ENCODE measurements around the gene GPBP1. TPM values are rescaled to one million over a fixed set of nuclear protein-coding genes. Genes with fewer than 3 reads are reported as not detected.

Gene GPBP1, protein sequence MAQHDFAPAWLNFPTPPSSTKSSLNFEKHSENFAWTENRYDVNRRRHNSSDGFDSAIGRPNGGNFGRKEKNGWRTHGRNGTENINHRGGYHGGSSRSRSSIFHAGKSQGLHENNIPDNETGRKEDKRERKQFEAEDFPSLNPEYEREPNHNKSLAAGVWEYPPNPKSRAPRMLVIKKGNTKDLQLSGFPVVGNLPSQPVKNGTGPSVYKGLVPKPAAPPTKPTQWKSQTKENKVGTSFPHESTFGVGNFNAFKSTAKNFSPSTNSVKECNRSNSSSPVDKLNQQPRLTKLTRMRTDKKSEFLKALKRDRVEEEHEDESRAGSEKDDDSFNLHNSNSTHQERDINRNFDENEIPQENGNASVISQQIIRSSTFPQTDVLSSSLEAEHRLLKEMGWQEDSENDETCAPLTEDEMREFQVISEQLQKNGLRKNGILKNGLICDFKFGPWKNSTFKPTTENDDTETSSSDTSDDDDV
- total RNA-seq: 71.0 TPM

DNA sequence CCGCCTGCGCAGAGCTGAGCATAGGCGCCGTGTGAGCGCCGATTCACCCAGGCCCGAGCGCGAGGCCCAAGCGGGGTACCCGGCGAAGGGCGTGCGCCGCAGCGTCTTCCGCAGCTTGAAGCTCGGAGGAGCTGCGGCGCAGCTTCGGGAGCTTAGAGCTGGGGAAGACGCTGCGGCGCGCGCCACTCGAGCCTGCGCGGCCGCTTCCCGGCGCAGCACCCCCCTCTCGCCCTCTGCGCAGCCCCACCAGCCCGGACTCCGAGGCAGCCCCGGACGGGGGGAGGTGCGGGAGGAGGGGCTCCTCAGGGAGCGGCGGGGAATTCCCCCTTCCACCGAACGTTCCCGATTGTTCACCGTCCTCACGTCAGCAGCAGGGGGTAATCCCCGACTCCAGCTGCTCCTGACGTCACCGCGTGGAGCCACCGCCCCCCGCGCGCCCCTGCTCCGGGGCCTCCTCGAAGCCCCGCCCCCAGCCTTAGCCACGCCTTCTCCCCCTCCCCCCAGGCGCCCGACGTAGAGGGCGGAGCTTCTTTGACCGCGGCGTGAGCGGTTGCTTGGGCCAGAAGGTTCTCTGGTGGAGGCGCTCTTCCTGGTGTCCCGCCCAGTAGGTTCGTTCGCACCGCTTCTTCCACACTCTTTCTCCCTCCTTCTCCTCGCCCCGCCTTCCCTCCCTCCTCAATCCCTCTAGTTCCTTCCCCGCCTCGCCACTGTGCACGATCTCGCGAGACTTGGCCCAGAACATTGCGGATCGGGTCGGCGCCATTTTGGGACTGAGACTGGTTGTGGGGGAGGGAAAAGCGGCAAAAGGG lies at the start of gene GPBP1:
Gene GPBP1, plus strand, starts transcription at position 741 of the 809 bp plus-strand sequence. CDS start 40,072 bp downstream, outside the sequence.
- peaks cover 10 to 26% (median 21%) of the 10 kb centered on the region in 3 donors for H3K4me1 ChIP-seq (ENCODE audit: control insufficient read depth in 3 of 3, insufficient read depth in 3 of 3, low read length in 3 of 3)

DNA sequence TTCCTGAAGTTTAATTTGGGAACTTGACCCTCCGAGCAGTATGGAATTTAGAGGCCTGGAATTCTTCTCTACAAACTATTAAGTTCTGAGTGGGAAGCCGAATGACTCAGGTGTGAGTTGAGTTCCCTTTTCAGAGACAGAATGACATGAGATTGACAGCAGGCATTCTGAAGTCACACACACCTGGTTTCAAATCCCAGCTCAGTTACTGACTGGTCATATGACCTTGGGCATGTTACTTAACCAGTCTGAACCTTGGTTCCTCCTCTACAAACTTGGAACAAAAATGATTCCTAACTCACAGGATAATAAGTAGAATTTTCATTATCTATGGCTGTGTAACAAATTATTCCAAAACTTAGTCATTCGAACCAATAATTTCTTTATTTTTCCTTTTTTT lies 45.5 kb upstream of the GPBP1 start:
- Histone ChIP-seq H3K4me3 (ENCODE audit: low read length in 3 of 3) (no peak overlapping the region), H3K9ac (ENCODE audit: low read depth in 1 of 3, low read length in 3 of 3) (no peak overlapping the region), H3K4me1 (ENCODE audit: control insufficient read depth in 3 of 3, insufficient read depth in 3 of 3, low read length in 3 of 3) (no peaks in the 10 kb centered on the region), H3K36me3 (ENCODE audit: control insufficient read depth in 3 of 3, insufficient read depth in 3 of 3, low read length in 3 of 3) (no peaks in the 10 kb centered on the region), H3K27me3 (ENCODE audit: control insufficient read depth in 3 of 3, insufficient read depth in 3 of 3, low read length in 3 of 3) (no peaks in the 10 kb centered on the region), H3K9me3 (ENCODE audit: control insufficient read depth in 3 of 3, low read length in 3 of 3) (peaks cover 0 to 2% (median 0%) of the 10 kb centered on the region in 3 donors), H3K27ac (ENCODE audit: low read depth, low read length) (no peak overlapping the region)

More for the DNA sequence above, at the start of gene GPBP1:
- Histone ChIP-seq H3K9me3 (ENCODE audit: control insufficient read depth in 3 of 3, low read length in 3 of 3) (no peaks in the 10 kb centered on the region), H3K36me3 (ENCODE audit: control insufficient read depth in 3 of 3, insufficient read depth in 3 of 3, low read length in 3 of 3) (peaks cover 0 to 3% (median 0%) of the 10 kb centered on the region in 3 donors), H3K9ac (ENCODE audit: low read depth in 1 of 3, low read length in 3 of 3) (peak within 1 kb of the TSS; percentile 98 to 100 (median 100)), H3K4me3 (ENCODE audit: low read length in 3 of 3) (peak within 1 kb of the TSS; percentile 95 to 96 (median 96)), H3K27me3 (ENCODE audit: control insufficient read depth in 3 of 3, insufficient read depth in 3 of 3, low read length in 3 of 3) (no peaks in the 10 kb centered on the region), H3K27ac (ENCODE audit: low read depth, low read length) (peak within 1 kb of the TSS; percentile 100)

DNA sequence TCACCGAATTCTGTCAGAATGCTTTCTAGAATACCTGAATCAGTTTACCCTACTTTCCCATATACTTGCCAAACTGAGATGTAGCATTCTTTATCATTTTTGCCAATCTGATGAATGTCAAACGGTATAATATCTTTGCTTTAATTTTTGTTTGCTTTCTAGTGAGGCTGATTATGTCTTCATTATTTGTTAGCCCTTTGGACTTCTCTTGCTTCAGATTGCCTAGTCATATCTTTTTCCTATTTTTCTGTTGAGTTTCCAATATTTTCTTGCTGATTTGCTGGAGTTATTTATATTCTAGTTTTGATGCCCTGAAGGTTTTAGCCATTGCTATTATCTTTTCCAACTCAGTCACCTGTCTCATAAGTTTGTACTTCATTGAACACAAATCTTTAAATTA lies 40.3 kb upstream of the GPBP1 start:
- Histone ChIP-seq H3K4me3 (ENCODE audit: low read length in 3 of 3) (no peak overlapping the region), H3K9me3 (ENCODE audit: control insufficient read depth in 3 of 3, low read length in 3 of 3) (no peaks in the 10 kb centered on the region), H3K9ac (ENCODE audit: low read depth in 1 of 3, low read length in 3 of 3) (no peak overlapping the region), H3K27me3 (ENCODE audit: control insufficient read depth in 3 of 3, insufficient read depth in 3 of 3, low read length in 3 of 3) (no peaks in the 10 kb centered on the region), H3K27ac (ENCODE audit: low read depth, low read length) (no peak overlapping the region), H3K36me3 (ENCODE audit: control insufficient read depth in 3 of 3, insufficient read depth in 3 of 3, low read length in 3 of 3) (no peaks in the 10 kb centered on the region), H3K4me1 (ENCODE audit: control insufficient read depth in 3 of 3, insufficient read depth in 3 of 3, low read length in 3 of 3) (no peaks in the 10 kb centered on the region)

DNA sequence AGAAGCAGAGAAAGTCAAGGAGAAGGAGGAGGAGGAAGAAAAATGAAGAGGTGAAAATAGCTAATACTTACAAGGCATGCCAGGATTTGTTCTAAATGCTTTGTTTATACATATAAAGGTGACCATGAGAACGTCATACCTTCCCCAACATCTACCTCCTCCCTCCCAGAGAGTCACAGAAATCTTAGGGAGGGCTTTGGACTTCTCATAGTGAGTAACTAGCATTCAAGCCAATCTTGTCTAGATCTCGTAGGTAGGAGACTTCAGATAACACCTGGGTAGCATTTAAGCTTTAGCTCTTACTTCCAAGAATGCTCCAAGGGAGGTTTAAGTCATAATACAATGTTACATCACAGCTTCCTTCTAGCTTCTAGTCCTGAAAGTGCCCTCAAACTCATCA lies 36.5 kb upstream of the GPBP1 start:
- Histone ChIP-seq H3K9ac (ENCODE audit: low read depth in 1 of 3, low read length in 3 of 3) (no peak overlapping the region), H3K27ac (ENCODE audit: low read depth, low read length) (no peak overlapping the region), H3K4me3 (ENCODE audit: low read length in 3 of 3) (no peak overlapping the region), H3K9me3 (ENCODE audit: control insufficient read depth in 3 of 3, low read length in 3 of 3) (no peaks in the 10 kb centered on the region), H3K4me1 (ENCODE audit: control insufficient read depth in 3 of 3, insufficient read depth in 3 of 3, low read length in 3 of 3) (no peaks in the 10 kb centered on the region), H3K36me3 (ENCODE audit: control insufficient read depth in 3 of 3, insufficient read depth in 3 of 3, low read length in 3 of 3) (no peaks in the 10 kb centered on the region), H3K27me3 (ENCODE audit: control insufficient read depth in 3 of 3, insufficient read depth in 3 of 3, low read length in 3 of 3) (no peaks in the 10 kb centered on the region)

DNA sequence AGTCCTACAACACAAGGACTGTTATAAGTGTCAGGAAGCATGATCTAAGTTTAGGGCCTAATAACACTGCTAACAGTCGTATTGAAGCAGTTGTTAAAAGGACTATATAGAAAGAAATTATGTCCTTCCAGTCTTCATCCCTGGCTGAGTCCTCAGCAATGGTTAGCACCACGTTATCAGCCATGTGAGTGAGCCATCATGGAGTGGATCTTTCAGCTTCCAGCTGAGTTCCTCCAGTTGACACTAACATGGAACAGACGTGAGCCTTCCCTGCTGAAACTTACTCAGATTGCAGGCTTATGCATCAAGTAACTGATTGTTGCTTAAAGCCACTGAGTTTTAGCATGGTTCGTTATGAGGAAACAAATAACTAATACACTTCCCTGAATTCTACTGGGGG lies 21.5 kb upstream of the GPBP1 start:
- no peak overlapping the region for H3K9ac ChIP-seq (ENCODE audit: low read depth in 1 of 3, low read length in 3 of 3)
- H3K36me3 ChIP-seq (ENCODE audit: control insufficient read depth in 3 of 3, insufficient read depth in 3 of 3, low read length in 3 of 3): no peaks in the 10 kb centered on the region
- H3K27me3 ChIP-seq (ENCODE audit: control insufficient read depth in 3 of 3, insufficient read depth in 3 of 3, low read length in 3 of 3): no peaks in the 10 kb centered on the region

DNA sequence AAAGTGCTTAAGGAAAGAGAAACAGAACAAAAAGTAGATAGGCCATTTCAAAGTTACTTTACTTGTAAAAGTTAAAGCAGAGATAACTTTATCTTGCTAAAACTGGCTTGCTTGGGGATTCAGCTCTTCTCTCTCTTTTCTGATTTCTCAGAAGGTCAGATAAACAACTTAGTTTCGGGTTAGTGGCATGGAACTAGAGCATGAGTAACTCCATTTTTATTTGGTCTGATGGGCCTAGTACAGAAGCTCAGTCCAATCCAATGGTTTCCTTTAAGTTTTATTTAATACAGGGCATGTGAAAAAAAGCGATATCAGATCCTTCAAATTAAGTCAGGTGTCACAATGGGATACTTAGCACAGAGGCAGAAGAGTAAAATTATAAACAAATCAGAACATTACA lies 18.8 kb upstream of the GPBP1 start:
- Histone ChIP-seq H3K36me3 (ENCODE audit: control insufficient read depth in 3 of 3, insufficient read depth in 3 of 3, low read length in 3 of 3) (no peaks in the 10 kb centered on the region), H3K27me3 (ENCODE audit: control insufficient read depth in 3 of 3, insufficient read depth in 3 of 3, low read length in 3 of 3) (no peaks in the 10 kb centered on the region), H3K4me3 (ENCODE audit: low read length in 3 of 3) (no peak overlapping the region), H3K27ac (ENCODE audit: low read depth, low read length) (no peak overlapping the region), H3K9ac (ENCODE audit: low read depth in 1 of 3, low read length in 3 of 3) (no peak overlapping the region), H3K9me3 (ENCODE audit: control insufficient read depth in 3 of 3, low read length in 3 of 3) (peaks cover 0 to 3% (median 0%) of the 10 kb centered on the region in 3 donors), H3K4me1 (ENCODE audit: control insufficient read depth in 3 of 3, insufficient read depth in 3 of 3, low read length in 3 of 3) (no peaks in the 10 kb centered on the region)

More for the DNA sequence above, 21.5 kb upstream of the GPBP1 start:
- Histone ChIP-seq H3K27ac (ENCODE audit: low read depth, low read length) (no peak overlapping the region), H3K4me3 (ENCODE audit: low read length in 3 of 3) (no peak overlapping the region), H3K9me3 (ENCODE audit: control insufficient read depth in 3 of 3, low read length in 3 of 3) (peaks cover 0 to 2% (median 0%) of the 10 kb centered on the region in 3 donors), H3K4me1 (ENCODE audit: control insufficient read depth in 3 of 3, insufficient read depth in 3 of 3, low read length in 3 of 3) (no peaks in the 10 kb centered on the region)

DNA sequence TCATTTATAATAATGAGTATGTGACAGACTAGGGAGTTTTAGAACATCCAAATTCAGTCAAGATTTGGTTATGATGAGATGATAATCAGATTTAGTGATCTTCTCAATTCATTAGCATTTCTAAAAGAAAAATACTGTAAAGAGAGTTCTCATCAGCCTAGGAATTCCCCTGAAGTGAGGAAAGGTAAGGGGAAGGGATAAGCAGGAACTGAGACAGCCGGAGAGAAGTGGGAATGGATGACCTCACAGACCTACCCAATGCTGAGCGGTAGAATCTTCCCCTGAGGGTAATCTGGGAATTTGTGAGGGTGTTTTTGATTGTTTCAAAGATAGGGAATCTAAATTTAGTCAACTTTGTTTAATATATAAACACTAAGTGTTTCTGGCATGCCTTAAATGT lies 16.7 kb upstream of the GPBP1 start:
- no peak overlapping the region for H3K4me3 ChIP-seq (ENCODE audit: low read length in 3 of 3)
- H3K4me1 ChIP-seq (ENCODE audit: control insufficient read depth in 3 of 3, insufficient read depth in 3 of 3, low read length in 3 of 3): no peaks in the 10 kb centered on the region
- H3K9ac ChIP-seq (ENCODE audit: low read depth in 1 of 3, low read length in 3 of 3): no peak overlapping the region

DNA sequence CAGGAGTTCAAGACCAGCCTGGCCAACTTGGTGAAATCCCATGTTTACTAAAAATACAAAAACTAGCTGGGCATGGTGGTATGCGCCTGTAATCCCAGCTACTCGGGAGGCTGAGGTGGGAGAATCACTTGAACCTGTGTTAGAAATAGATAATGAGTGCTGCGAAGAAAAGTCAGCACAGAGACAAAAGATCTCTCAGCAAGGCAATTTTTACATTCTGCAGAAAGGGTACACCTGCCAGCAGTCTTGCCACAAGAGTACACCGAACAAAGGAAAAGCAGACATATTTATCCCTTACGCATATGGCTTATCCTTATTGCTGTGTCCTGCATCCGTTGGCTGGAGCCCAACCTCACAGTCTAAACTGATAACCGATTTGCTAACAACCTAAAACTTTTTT lies 16.2 kb upstream of the GPBP1 start:
- Histone ChIP-seq H3K4me3 (ENCODE audit: low read length in 3 of 3) (no peak overlapping the region), H3K27me3 (ENCODE audit: control insufficient read depth in 3 of 3, insufficient read depth in 3 of 3, low read length in 3 of 3) (no peaks in the 10 kb centered on the region), H3K4me1 (ENCODE audit: control insufficient read depth in 3 of 3, insufficient read depth in 3 of 3, low read length in 3 of 3) (no peaks in the 10 kb centered on the region), H3K36me3 (ENCODE audit: control insufficient read depth in 3 of 3, insufficient read depth in 3 of 3, low read length in 3 of 3) (no peaks in the 10 kb centered on the region), H3K9ac (ENCODE audit: low read depth in 1 of 3, low read length in 3 of 3) (no peak overlapping the region), H3K9me3 (ENCODE audit: control insufficient read depth in 3 of 3, low read length in 3 of 3) (peaks cover 0 to 3% (median 0%) of the 10 kb centered on the region in 3 donors), H3K27ac (ENCODE audit: low read depth, low read length) (no peak overlapping the region)

More for the DNA sequence above, 16.7 kb upstream of the GPBP1 start:
- no peaks in the 10 kb centered on the region for H3K36me3 ChIP-seq (ENCODE audit: control insufficient read depth in 3 of 3, insufficient read depth in 3 of 3, low read length in 3 of 3)
- H3K27ac ChIP-seq (ENCODE audit: low read depth, low read length): no peak overlapping the region
- H3K27me3 ChIP-seq (ENCODE audit: control insufficient read depth in 3 of 3, insufficient read depth in 3 of 3, low read length in 3 of 3): no peaks in the 10 kb centered on the region
- peaks cover 0 to 3% (median 0%) of the 10 kb centered on the region in 3 donors for H3K9me3 ChIP-seq (ENCODE audit: control insufficient read depth in 3 of 3, low read length in 3 of 3)

DNA sequence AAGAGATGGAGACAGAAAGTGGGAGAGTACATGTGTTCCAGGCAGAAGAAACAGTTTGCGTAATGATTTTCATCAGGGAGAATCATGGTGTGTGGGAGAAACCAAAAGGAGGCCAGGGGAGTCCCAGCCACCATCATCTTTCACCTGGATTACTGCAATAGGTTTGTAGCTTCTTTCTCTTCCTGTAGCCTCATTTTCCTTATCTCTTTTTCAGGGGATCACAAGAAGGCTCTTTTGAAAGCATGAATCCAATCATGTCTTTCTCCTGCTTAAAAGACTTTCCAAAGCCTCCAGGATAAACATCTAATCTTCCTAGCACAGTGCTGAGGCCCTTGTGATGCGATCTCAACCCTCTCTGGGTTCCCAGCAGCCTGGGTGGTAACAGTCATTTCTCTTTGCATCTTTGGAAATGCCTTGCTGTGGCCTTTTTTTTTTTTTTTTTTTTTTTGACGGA lies 10.3 kb upstream of the GPBP1 start:
- H3K9me3 ChIP-seq (ENCODE audit: control insufficient read depth in 3 of 3, low read length in 3 of 3): no peaks in the 10 kb centered on the region
- no peaks in the 10 kb centered on the region for H3K36me3 ChIP-seq (ENCODE audit: control insufficient read depth in 3 of 3, insufficient read depth in 3 of 3, low read length in 3 of 3)
- H3K27me3 ChIP-seq (ENCODE audit: control insufficient read depth in 3 of 3, insufficient read depth in 3 of 3, low read length in 3 of 3): no peaks in the 10 kb centered on the region
- H3K27ac ChIP-seq (ENCODE audit: low read depth, low read length): no peak overlapping the region
- H3K9ac ChIP-seq (ENCODE audit: low read depth in 1 of 3, low read length in 3 of 3): peak overlapping the region in 1 of 3 donors; percentile 10
- H3K4me3 ChIP-seq (ENCODE audit: low read length in 3 of 3): no peak overlapping the region
- H3K4me1 ChIP-seq (ENCODE audit: control insufficient read depth in 3 of 3, insufficient read depth in 3 of 3, low read length in 3 of 3): no peaks in the 10 kb centered on the region

DNA sequence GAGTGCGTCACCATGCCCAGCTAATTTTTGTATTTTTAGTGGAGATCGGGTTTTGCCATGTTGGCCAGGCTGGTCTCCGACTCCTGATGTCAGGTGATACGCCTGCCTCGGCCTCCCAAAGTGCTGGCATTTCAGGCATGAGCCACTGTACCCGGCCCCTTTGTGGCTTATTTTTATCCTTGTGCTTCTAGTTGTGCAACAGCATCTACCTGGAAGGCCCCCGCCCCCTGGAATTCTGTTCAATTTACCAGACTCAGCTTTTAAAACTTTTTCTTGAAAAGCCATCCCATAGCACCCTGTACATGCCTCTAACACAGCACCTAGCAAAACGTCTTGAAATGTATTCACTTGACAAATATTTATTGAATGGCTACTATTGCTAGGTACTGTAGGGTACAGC lies 9.7 kb upstream of the GPBP1 start:
- Histone ChIP-seq H3K4me3 (ENCODE audit: low read length in 3 of 3) (no peak overlapping the region), H3K27ac (ENCODE audit: low read depth, low read length) (no peak overlapping the region), H3K9ac (ENCODE audit: low read depth in 1 of 3, low read length in 3 of 3) (no peak overlapping the region), H3K9me3 (ENCODE audit: control insufficient read depth in 3 of 3, low read length in 3 of 3) (no peaks in the 10 kb centered on the region), H3K4me1 (ENCODE audit: control insufficient read depth in 3 of 3, insufficient read depth in 3 of 3, low read length in 3 of 3) (no peaks in the 10 kb centered on the region), H3K27me3 (ENCODE audit: control insufficient read depth in 3 of 3, insufficient read depth in 3 of 3, low read length in 3 of 3) (no peaks in the 10 kb centered on the region), H3K36me3 (ENCODE audit: control insufficient read depth in 3 of 3, insufficient read depth in 3 of 3, low read length in 3 of 3) (no peaks in the 10 kb centered on the region)
